ENCODE results near the gene FLOT1.

- TF ChIP-seq, protein P1, sequence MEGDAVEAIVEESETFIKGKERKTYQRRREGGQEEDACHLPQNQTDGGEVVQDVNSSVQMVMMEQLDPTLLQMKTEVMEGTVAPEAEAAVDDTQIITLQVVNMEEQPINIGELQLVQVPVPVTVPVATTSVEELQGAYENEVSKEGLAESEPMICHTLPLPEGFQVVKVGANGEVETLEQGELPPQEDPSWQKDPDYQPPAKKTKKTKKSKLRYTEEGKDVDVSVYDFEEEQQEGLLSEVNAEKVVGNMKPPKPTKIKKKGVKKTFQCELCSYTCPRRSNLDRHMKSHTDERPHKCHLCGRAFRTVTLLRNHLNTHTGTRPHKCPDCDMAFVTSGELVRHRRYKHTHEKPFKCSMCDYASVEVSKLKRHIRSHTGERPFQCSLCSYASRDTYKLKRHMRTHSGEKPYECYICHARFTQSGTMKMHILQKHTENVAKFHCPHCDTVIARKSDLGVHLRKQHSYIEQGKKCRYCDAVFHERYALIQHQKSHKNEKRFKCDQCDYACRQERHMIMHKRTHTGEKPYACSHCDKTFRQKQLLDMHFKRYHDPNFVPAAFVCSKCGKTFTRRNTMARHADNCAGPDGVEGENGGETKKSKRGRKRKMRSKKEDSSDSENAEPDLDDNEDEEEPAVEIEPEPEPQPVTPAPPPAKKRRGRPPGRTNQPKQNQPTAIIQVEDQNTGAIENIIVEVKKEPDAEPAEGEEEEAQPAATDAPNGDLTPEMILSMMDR (IDR thresholded peaks at IDR 0.05; ENCODE audit: insufficient read depth, low read length, poor library complexity, severe bottlenecking) = no peak
- no peak for TF ChIP-seq EZH2phosphoT487 (conservative IDR thresholded peaks at IDR 0.05; ENCODE audit: low read length)
These were observed 25.7 kb downstream of the FLOT1 start for GRCh38 chr6:30716879-30717128.

All from SU-DHL-6 (cell line).